ENCODE data around the gene XYLB. TPM values are rescaled to one million over a fixed set of nuclear protein-coding genes. Genes with fewer than 3 reads are reported as not detected.

Gene XYLB
- total RNA-seq, 2 experiments from 2014 or later = 5.3 to 7.2 TPM

DNA sequence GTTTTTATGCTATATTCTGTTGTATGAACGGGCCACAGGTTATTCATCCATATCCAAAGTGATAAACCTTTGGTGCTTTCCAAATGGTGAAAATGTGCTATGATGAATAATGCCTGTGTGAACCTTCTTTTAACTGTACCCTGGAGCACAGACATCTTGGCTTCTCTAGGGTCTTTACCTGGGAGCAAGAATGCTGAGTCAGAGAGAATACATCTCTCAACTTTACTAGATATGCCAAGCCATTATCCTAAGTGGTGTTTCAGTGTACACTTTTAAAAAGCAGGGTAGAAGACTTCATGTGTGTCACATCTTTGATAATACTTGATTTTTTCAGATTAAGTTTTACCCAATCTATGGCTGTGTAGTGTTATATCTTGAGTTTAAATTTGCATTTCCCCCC, 23.5 kb upstream of the XYLB start:
- Histone ChIP-seq H3K4me1 (ENCODE audit: insufficient read depth, low read length, poor library complexity, severe bottlenecking) (no peaks in the 10 kb centered on the region), H3K9me2 (ENCODE audit: insufficient read depth, low read length) (no peaks in the 10 kb centered on the region), H3K79me2 (ENCODE audit: insufficient read depth, low read depth, low read length) (no peaks in the 10 kb centered on the region), H3K36me3 (ENCODE audit: insufficient read depth, low read length) (no peaks in the 10 kb centered on the region), H3K27ac (ENCODE audit: low read depth, low read length, poor library complexity, severe bottlenecking) (no peak overlapping the region), H3K9me3 (ENCODE audit: low read length) (no peaks in the 10 kb centered on the region), H4K20me1 (ENCODE audit: insufficient read depth, low read length) (no peaks in the 10 kb centered on the region; the same call in 1 of the 2 replicates), H3K4me3 (ENCODE audit: low read depth, low read length, poor library complexity, severe bottlenecking) (no peak overlapping the region), H2AFZ (ENCODE audit: low read length) (no peak overlapping the region), H3K4me2 (ENCODE audit: low read length) (no peak overlapping the region)
- BruUV-seq (replicated peaks) = no TSS peak
- CTCF ChIA-PET (ENCODE audit: unreplicated experiment) = no interaction called here
- no peak for TF ChIP-seq EZH2phosphoT487 (IDR thresholded peaks at IDR 0.05; ENCODE audit: borderline replicate concordance, low read depth, low read length)
- TF ChIP-seq, protein P1, sequence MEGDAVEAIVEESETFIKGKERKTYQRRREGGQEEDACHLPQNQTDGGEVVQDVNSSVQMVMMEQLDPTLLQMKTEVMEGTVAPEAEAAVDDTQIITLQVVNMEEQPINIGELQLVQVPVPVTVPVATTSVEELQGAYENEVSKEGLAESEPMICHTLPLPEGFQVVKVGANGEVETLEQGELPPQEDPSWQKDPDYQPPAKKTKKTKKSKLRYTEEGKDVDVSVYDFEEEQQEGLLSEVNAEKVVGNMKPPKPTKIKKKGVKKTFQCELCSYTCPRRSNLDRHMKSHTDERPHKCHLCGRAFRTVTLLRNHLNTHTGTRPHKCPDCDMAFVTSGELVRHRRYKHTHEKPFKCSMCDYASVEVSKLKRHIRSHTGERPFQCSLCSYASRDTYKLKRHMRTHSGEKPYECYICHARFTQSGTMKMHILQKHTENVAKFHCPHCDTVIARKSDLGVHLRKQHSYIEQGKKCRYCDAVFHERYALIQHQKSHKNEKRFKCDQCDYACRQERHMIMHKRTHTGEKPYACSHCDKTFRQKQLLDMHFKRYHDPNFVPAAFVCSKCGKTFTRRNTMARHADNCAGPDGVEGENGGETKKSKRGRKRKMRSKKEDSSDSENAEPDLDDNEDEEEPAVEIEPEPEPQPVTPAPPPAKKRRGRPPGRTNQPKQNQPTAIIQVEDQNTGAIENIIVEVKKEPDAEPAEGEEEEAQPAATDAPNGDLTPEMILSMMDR (conservative IDR thresholded peaks at IDR 0.05; ENCODE audit: low read length) = no peak
- POLR2A ChIA-PET = no interaction called here
- DNase-seq (ENCODE audit: low spot score) = no peak
- intact Hi-C loops (cut with micrococcal nuclease; ENCODE audit: unreplicated experiment) = no loop called here

DNA sequence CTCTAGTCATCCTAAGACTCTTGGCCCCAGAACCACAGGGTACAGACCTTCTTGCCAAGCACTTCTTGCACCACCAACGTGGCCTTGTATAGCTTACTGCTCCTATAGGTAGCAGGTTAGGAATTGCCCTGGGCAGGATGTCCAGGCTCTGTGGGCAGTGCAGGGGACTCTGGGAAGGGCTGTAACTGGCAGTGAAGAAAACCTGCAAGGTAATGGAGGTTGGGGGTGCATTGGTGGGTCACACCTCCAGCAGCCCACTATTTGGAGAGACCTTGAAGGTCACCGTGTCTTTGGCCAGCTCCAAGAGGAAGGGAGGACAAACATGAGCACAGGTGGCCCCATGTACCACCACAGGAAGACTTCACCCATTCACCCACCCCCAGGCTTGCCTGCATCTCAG, 21.3 kb upstream of the XYLB start:
- Histone ChIP-seq H3K4me2 (ENCODE audit: low read length) (no peak overlapping the region), H3K9me3 (ENCODE audit: low read length) (no peaks in the 10 kb centered on the region), H4K20me1 (ENCODE audit: insufficient read depth, low read length) (no peaks in the 10 kb centered on the region; the same call in 1 of the 2 replicates), H3K9me2 (ENCODE audit: insufficient read depth, low read length) (no peaks in the 10 kb centered on the region), H3K4me3 (ENCODE audit: low read depth, low read length, poor library complexity, severe bottlenecking) (no peak overlapping the region), H3K27ac (ENCODE audit: low read depth, low read length, poor library complexity, severe bottlenecking) (no peak overlapping the region), H3K79me2 (ENCODE audit: insufficient read depth, low read depth, low read length) (no peaks in the 10 kb centered on the region), H3K4me1 (ENCODE audit: insufficient read depth, low read length, poor library complexity, severe bottlenecking) (no peaks in the 10 kb centered on the region), H2AFZ (ENCODE audit: low read length) (no peak overlapping the region), H3K36me3 (ENCODE audit: insufficient read depth, low read length) (no peaks in the 10 kb centered on the region)
- BruUV-seq (replicated peaks) = no TSS peak
- intact Hi-C loops (cut with micrococcal nuclease; ENCODE audit: unreplicated experiment) = no loop called here
- ChIA-PET POLR2A (no interaction called here), CTCF (ENCODE audit: unreplicated experiment) (no interaction called here)
- TF ChIP-seq EZH2phosphoT487 (IDR thresholded peaks at IDR 0.05; ENCODE audit: borderline replicate concordance, low read depth, low read length) = no peak
- TF ChIP-seq, protein P1 (conservative IDR thresholded peaks at IDR 0.05; ENCODE audit: low read length) = no peak
- DNase-seq (ENCODE audit: low spot score) = no peak

DNA sequence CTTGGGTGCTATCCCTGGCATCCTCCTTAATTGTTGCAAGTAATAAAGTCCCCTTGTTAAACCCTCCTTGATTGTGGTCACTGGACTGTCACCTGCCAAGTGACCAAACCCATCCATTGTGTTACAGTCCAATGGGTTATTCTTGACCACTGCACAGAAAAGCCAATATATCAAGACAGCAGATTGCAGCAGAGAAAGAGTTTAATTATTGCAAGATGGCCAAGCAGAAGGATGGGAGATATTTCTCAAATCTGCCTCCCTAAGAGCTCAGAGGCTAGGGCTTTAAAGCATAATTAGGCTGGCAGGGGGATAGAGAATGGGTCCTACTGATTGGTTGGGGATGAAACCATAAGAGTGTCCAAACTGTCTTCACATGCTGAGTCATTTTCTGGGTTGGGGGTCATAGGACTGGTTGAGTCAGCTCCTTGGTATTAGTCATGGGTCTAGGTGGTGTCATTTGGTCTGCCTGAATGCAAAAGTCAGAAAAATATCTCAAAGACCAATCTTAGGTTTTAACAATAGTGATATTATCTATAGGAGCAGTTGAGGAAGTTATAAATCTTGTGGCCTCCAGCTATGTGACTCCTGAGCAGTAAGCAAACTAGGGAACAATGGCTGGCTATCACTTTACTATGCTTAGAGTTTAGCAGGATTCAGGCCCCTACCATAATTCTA, 19.1 kb upstream of the XYLB start:
- ChIA-PET CTCF (ENCODE audit: unreplicated experiment) (no interaction called here), POLR2A (interaction anchor here (1.4 kb wide), 1 partner anchor 8 kb away, joined by 4 read pairs; no protein-coding TSS in a partner anchor)
- H3K9me2 ChIP-seq (ENCODE audit: insufficient read depth, low read length) = no peaks in the 10 kb centered on the region
- no peaks in the 10 kb centered on the region for H3K36me3 ChIP-seq (ENCODE audit: insufficient read depth, low read length)
- no peaks in the 10 kb centered on the region; the same call in 1 of the 2 replicates for H4K20me1 ChIP-seq (ENCODE audit: insufficient read depth, low read length)
- H3K27ac ChIP-seq (ENCODE audit: low read depth, low read length, poor library complexity, severe bottlenecking) = no peak overlapping the region
- no peak overlapping the region for H3K4me2 ChIP-seq (ENCODE audit: low read length)
- H3K4me3 ChIP-seq (ENCODE audit: low read depth, low read length, poor library complexity, severe bottlenecking) = no peak overlapping the region
- no peak for TF ChIP-seq EZH2phosphoT487 (IDR thresholded peaks at IDR 0.05; ENCODE audit: borderline replicate concordance, low read depth, low read length)
- TF ChIP-seq, protein P1 (conservative IDR thresholded peaks at IDR 0.05; ENCODE audit: low read length) = no peak
- no TSS peak for BruUV-seq (replicated peaks)
- no peak overlapping the region for H2AFZ ChIP-seq (ENCODE audit: low read length)
- H3K79me2 ChIP-seq (ENCODE audit: insufficient read depth, low read depth, low read length) = no peaks in the 10 kb centered on the region
- intact Hi-C loops (cut with micrococcal nuclease; ENCODE audit: unreplicated experiment) = no loop called here
- no peaks in the 10 kb centered on the region for H3K9me3 ChIP-seq (ENCODE audit: low read length)
- no peak for DNase-seq (ENCODE audit: low spot score)
- no peaks in the 10 kb centered on the region for H3K4me1 ChIP-seq (ENCODE audit: insufficient read depth, low read length, poor library complexity, severe bottlenecking)

All from OCI-LY7 (cell line).